Glomerular visceral epithelial cell (primary cell): ENCODE measurements around the gene TIGD4.

Experiments used
- DNase-seq: peaks from one replicate; pipeline ENCODE4 v3.0.0-alpha.2; 2016; ENCODE audit errors: extremely low spot score

Gene TIGD4

DNA sequence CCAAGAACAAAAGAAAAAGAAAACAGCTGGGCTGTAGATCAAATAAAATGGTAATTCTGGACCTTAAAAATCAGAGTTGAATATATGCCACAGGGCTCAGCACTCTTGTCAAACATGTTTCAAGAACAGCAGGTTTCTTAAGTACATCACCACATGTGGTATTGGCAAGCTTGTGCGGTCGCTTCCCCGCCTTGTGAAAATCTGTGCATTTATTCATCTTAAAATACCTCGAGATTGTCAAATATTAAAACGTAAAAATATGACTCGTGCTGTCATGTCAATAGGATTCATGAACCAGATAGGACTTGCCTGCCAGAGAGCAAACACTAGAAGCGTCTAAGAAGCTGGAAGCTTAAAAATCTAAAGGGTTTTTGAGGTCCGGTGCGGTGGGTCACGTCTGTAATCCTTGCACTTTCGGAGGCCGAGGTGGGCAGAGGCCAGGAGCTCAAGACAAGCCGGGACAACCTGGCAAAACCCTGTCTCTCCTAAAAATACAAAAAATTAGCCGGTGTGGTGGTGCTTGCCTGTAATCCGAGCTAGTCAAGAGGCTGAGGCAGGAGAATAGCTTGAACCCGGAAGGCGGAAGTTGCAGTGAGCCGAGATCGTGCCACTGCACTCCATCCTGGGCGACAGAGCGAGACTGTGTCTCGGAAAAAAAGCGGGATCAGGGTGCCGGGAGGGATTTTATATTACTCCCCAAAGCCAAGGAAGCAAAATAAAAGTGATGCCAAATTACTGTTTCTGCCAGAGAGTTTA is 59.6 kb downstream of the TIGD4 start:
- no peak for DNase-seq
